PFSK-1 (cell line): ENCODE data around the gene IL19.

Experiments used
- FOXP2 ChIP-seq: optimal IDR thresholded peaks from 2 replicates; pipeline ENCODE3; 2011; ENCODE audit warnings: borderline replicate concordance, control low read depth, inconsistent platforms; ENCODE audit not compliant: insufficient read depth; ENCODE audit errors: extremely low read length, extremely low read depth
- POLR2AphosphoS5 ChIP-seq: IDR thresholded peaks from 2 replicates; pipeline ENCODE4 v1.6.1; 2012; ENCODE audit warnings: low read depth, mild to moderate bottlenecking, control low read depth, low read length, moderate library complexity
- REST ChIP-seq, 2 experiments: IDR thresholded peaks; 2 replicates each; pipeline versions ENCODE4 v1.6.1 to v1.8.0; 2011 to 2012; ENCODE audit warnings: low read depth in 2 of 2, low read length in 2 of 2, control low read depth in 1 of 2, inconsistent platforms in 1 of 2, mild to moderate bottlenecking in 1 of 2, moderate library complexity in 1 of 2; ENCODE audit not compliant: insufficient read depth in 1 of 2
- SIN3A ChIP-seq: IDR thresholded peaks from 2 replicates; pipeline ENCODE4 v1.6.1; 2012; ENCODE audit warnings: mild to moderate bottlenecking, low read length, moderate library complexity, borderline replicate concordance; ENCODE audit not compliant: insufficient read depth
- TAF1 ChIP-seq: IDR thresholded peaks from 2 replicates; pipeline ENCODE4 v1.6.1; 2012; ENCODE audit warnings: low read length, control low read depth, borderline replicate concordance; ENCODE audit not compliant: insufficient read depth

Gene IL19

GRCh38 chr1:206828765-206829164 lies 58.2 kb downstream of the IL19 start:
- TF ChIP-seq TAF1 (no peak), REST (IDR thresholded peaks at IDR 0.05; ENCODE audit: insufficient read depth in 1 of 2, low read depth in 2 of 2, low read length in 2 of 2) (no peak), FOXP2 (no peak), SIN3A (no peak), POLR2AphosphoS5 (no peak)

GRCh38 chr1:206829282-206829681 lies 58.7 kb downstream of the IL19 start:
- no peak for TF ChIP-seq REST (IDR thresholded peaks at IDR 0.05; ENCODE audit: insufficient read depth in 1 of 2, low read depth in 2 of 2, low read length in 2 of 2)
- TF ChIP-seq SIN3A: no peak
- no peak for TF ChIP-seq POLR2AphosphoS5
- no peak for TF ChIP-seq FOXP2
- no peak for TF ChIP-seq TAF1

GRCh38 chr1:206829875-206830274 lies 59.3 kb downstream of the IL19 start:
- TF ChIP-seq FOXP2: no peak

- no peak for TF ChIP-seq TAF1
- no peak for TF ChIP-seq POLR2AphosphoS5
- no peak for TF ChIP-seq REST (IDR thresholded peaks at IDR 0.05; ENCODE audit: insufficient read depth in 1 of 2, low read depth in 2 of 2, low read length in 2 of 2)
- TF ChIP-seq FOXP2: no peak
Measured at GRCh38 chr1:206831650-206832049, 61.1 kb downstream of the IL19 start.

GRCh38 chr1:206832352-206832880 lies 61.8 kb downstream of the IL19 start:
- no peak for TF ChIP-seq REST (IDR thresholded peaks at IDR 0.05; ENCODE audit: insufficient read depth in 1 of 2, low read depth in 2 of 2, low read length in 2 of 2)
- no peak for TF ChIP-seq SIN3A
- TF ChIP-seq POLR2AphosphoS5: no peak
- no peak for TF ChIP-seq FOXP2
